Endothelial cell of umbilical vein (primary cell): ENCODE measurements around the gene TMEFF2.

Source experiments
- CTCF ChIP-seq, 2 donors: IDR thresholded peaks; 1 replicate in 1 of 2; 2 replicates in 1 of 2; pipeline ENCODE4 v1.5.1; 2011; ENCODE audit warnings: low read length in 2 of 2, mild to moderate bottlenecking in 2 of 2, moderate library complexity in 2 of 2, control low read depth in 1 of 2, inconsistent platforms in 1 of 2, low read depth in 1 of 2; ENCODE audit not compliant: insufficient read depth in 1 of 2; ENCODE audit errors: extremely low read depth in 1 of 2
- EZH2 ChIP-seq: IDR thresholded peaks from 2 replicates; pipeline ENCODE4 v1.6.1; 2012; ENCODE audit warnings: borderline replicate concordance, low read depth, mild to moderate bottlenecking, moderate library complexity, low read length, inconsistent platforms; ENCODE audit not compliant: severe bottlenecking
- MYC ChIP-seq: IDR thresholded peaks from one replicate; pipeline ENCODE4 v1.6.1; 2011; ENCODE audit warnings: mild to moderate bottlenecking, low read depth, low read length
- POLR2A ChIP-seq: IDR thresholded peaks from 2 replicates; pipeline ENCODE4 v1.6.1; 2012; ENCODE audit warnings: low read depth, mild to moderate bottlenecking, control low read depth, low read length
- POLR2AphosphoS5 ChIP-seq: IDR thresholded peaks from 2 replicates; pipeline ENCODE4 v1.6.1; 2012; ENCODE audit warnings: low read depth, mild to moderate bottlenecking, control low read depth, low read length, moderate library complexity; ENCODE audit not compliant: insufficient read depth
- TF ChIP-seq, protein P1 (sequence below): IDR thresholded peaks from 2 replicates; pipeline ENCODE4 v1.6.1; 2011; ENCODE audit not compliant: insufficient read depth, insufficient read length

- no peak for TF ChIP-seq CTCF (IDR thresholded peaks at IDR 0.05; ENCODE audit: extremely low read depth in 1 of 2, insufficient read depth in 1 of 2, low read depth in 1 of 2, low read length in 2 of 2)
- TF ChIP-seq POLR2A: no peak
- TF ChIP-seq EZH2: no peak
- peak; percentile 47 for TF ChIP-seq POLR2AphosphoS5
- TF ChIP-seq MYC: no peak
- TF ChIP-seq, protein P1, sequence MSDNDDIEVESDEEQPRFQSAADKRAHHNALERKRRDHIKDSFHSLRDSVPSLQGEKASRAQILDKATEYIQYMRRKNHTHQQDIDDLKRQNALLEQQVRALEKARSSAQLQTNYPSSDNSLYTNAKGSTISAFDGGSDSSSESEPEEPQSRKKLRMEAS: no peak
Observed at GRCh38 chr2:191899410-191899809, 295.3 kb downstream of the TMEFF2 start.
